Measurements from ENCODE around the gene FZR1.

The FZR1 gene

DNA sequence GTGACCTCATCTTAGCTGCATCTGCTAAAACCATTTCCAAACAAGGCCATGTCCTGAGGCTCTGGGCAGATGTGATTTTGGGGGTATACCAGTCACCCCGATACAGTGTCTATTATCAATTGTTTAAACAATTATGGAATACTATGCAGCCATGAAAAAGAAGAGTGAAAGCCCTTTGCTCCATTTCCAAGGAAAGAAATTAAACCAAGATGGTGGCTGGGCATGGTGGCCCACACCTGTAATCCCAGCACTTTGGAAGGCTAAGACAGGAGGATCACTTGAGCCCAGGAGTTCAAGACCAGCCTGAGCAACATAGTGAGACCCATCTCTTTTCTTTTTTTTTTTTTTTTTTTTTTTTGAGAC, 33.6 kb downstream of the FZR1 start:
- intact Hi-C loops (cut with DNase I): no loop called here
- no peak for DNase-seq

DNA sequence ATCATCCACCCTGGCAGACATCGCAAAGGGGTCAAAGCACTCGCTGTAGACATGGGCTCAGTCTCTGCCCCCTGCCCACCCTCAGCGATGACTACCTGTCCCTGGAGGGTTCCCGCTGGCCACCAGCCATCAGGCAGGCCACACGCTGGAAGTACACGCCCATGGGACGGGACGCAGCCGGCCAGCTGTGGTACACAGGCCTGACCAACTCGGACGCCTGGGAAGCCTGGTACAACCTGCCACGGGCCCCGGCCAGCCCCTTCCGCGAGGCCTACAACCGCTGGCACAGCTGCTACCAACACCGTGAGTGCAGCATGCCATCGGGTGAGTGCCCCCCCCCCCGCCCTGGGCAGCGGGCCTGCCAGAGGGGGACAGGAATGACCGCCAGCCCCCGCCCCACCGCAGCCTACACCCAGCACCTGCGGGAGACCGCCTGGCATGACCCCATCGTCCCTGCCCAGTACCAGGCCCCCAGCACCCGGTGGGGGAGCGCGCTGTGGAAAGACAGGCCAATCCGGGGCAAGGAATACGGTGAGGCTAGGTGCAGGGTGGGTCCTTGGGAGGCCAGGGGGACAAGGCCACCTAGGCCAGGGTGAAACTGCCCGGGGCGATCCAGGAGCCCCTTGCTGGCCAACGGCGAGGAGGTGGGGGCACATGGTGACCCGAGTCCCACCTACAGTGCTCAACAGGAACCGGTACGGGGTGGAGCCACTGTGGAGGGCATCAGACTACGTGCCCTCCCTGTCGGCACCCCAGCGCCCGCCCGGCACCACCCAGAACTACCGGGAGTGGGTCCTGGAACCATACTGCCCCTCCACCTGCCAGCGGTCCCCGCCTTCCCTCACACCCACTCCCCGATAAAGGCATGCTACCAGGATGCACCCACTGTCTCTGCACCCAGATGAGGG, 37.3 kb downstream of the FZR1 start:
- intact Hi-C loops (cut with DNase I): no loop called here
- peak in 8 of 10 donors; percentile 39 to 95 (median 71) for DNase-seq

DNA sequence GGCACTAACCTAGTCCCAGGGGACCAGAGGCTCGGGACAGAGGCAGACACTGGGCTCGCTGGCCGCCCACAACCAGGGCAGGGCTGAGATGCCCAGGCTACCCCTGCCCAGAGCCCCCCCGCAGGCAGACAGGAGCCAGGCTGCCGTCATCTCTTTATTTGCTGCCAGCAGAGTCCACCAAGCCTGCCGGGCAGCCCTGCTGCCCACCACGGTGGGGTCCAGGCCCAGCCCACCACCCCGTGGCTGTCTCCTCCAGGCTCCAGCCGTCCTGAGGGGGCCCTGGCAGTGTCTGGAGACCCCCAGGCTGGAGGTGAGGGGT, 37.9 kb downstream of the FZR1 start:
- intact Hi-C loops (cut with DNase I): no loop called here
- DNase-seq: peak in 1 of 10 donors; percentile 40

DNA sequence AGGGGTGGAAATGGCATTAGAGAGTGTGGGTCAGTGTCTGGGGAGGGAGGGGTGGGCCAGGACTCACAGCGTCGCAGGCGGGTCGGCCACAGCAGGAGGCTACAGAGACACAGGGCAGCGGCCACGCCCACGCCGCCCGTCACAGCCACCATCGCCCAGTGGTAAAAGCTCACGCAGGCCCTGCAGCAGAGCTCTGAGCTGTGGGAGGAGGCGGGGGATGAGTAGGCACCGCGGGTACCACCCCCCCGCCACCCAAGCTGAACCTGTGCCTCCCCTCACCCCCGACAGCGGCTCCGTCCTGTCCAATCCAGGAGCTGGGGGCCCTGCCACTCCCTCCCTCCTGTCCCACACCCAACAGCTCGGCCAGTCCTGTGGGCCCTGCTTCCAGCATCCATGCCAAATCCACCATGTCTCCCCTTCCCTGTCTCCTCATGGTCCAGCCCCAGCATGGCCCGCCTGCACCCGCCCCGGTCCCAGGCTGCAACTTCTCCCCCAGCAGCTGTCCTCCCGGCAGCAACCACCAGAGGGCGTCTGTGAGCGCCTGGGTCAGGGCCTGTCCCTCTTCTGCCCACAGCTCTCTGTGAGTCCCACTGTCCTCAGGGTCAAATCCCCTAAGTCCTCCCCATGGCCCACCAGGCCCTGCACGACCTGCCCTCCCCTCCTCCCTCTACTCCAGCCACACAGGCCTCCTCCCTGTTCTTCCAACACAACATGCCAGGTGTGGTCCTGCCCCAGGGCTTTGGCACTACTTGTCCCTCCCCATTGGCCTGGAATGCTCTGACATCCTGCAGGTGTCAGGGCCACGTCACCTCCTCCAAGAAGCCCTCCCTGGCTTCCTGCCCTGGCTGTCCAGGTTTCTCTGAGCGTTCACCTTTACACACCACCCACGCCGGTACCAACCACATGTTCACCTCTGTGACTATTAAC, 38.9 kb downstream of the FZR1 start:
- peak; percentile 73 to 98 (median 89) for DNase-seq
- intact Hi-C loops (cut with DNase I): loop anchor here (1.0 kb wide), 1 partner anchor 73 kb away; no protein-coding TSS in a partner anchor

DNA sequence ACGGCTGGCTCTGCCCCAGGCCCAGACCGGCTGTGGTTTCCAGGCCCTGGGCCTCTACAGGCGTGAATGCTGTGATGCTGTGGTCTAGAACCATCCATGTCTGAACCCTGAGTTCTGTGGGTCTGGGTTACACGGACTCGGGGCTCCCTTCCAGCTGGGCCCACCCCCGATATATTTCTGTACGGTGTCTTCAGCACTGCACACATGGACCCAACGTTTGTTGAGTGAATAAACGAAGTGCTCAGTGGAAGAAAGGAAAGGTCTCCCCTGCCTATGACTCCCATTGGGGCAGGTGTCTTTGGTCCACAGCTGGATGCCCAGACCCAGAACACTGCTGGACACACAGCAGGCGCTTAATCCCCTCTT, 39.5 kb downstream of the FZR1 start:
- intact Hi-C loops (cut with DNase I): loop anchor here (1.0 kb wide), 1 partner anchor 73 kb away; no protein-coding TSS in a partner anchor
- DNase-seq: no peak

DNA sequence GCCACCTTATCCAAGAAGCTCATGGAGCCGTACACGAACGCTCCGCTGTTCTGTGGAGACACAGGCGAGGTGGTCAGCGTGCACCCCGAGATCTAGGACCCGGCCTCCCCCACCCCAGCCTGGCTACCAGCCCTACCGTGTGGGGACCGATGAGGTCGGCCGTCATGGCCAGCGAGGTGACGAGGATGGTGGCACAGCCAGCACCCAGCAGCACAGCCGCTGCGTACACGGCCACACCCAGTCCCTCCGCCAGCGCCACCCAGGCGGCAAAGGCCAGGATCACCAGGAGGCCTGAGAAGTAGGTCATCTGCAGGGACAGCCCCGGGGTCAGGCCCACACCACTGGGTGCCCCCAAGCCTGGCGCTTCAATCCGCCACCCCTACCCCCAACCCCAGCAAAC, 40.0 kb downstream of the FZR1 start:
- intact Hi-C loops (cut with DNase I): no loop called here

DNA sequence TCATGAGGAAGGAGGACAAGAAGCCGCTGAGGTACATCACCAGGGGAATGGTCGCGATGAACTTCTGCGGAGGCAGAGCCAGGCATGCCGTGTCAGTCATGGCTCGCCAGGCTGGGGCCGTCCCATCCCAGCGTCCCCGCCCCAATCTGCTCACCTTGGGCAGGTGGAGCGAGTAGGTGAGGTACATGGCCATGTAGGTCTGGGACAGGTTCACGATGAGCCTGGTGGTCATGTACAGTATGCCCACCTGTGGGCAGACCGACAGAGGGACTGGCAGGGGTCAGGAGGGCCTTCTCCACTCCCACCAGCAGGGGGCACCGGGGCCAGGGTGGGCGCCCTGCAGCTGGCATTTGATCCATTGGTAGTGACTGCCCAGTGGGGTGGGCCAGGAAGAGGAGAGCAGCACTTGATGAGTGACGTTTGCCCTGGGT, 41.2 kb downstream of the FZR1 start:
- DNase-seq: peak in 1 of 10 donors; percentile 84
- intact Hi-C loops (cut with DNase I): no loop called here

More for the DNA sequence above, 40.0 kb downstream of the FZR1 start:
- peak in 1 of 10 donors; percentile 80 for DNase-seq

DNA sequence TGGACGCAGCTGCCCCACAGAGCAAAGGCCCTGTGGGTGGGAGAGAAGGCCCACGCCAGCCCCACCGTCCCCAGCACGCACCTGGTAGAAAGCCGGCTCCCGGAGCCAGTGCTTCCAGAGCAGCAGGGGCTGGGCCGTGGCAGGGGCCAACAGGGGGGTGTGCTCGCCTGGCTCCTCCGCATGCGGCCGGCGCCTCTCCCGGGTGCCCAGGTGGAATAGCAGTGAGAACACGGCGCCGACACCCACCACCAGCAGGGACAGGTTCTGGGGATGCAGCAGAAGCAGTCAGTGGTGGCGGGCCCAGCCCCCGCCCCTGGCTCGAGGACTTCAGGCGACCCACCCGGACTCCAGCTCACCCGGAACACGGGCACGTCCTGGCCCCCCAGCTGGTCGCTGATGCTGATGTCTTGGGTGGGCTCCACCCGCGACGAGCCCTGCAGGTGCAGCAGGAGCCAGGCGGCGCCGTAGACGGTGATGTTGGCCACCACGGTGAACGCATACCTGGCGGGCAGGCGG, 41.7 kb downstream of the FZR1 start:
- intact Hi-C loops (cut with DNase I): no loop called here
- peak in 1 of 10 donors; percentile 83 for DNase-seq

DNA sequence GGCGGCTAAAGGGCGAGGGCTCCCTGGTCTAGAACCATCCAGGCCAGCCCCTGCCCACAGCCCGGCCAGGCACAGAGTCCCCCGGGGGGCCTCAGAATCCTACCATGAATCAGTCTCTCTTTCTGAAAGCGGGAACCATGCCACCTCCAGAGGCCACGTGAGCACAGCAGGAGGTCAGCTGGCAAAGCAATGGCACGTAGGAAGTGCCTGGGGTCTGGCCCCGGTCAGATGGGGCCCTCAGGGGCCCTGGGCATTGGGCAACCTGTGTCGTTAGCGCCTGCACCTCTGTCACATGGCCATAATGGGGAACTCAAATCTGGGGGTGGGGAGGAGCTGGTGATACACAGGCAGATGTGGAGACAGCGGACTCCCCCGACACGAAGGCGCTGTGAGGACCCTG, 42.5 kb downstream of the FZR1 start:
- intact Hi-C loops (cut with DNase I): no loop called here
- peak in 3 of 10 donors; percentile 41 to 88 (median 82) for DNase-seq

DNA sequence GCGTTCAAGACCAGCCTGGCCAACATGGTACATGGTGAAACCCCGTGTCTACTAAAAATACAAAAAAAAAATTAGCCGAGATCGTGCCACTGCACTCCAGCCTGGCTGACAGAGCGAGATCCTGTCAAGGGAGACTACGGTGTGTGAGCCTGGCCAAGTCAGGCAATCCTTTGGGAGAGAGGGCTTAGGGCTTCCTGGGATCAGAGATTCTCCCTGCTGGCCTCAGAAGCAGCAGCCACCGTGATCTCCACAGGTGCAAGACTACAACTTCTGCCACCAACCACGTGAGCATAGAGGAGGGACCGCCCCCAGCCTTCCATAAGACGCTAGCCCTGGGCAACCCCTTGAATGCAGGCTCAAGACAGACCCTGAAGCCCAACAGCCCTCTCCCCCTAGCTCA, 43.7 kb downstream of the FZR1 start:
- intact Hi-C loops (cut with DNase I): loop anchor here (10.0 kb wide), 1 partner anchor 165 kb away; no protein-coding TSS in a partner anchor
- no peak for DNase-seq

DNA sequence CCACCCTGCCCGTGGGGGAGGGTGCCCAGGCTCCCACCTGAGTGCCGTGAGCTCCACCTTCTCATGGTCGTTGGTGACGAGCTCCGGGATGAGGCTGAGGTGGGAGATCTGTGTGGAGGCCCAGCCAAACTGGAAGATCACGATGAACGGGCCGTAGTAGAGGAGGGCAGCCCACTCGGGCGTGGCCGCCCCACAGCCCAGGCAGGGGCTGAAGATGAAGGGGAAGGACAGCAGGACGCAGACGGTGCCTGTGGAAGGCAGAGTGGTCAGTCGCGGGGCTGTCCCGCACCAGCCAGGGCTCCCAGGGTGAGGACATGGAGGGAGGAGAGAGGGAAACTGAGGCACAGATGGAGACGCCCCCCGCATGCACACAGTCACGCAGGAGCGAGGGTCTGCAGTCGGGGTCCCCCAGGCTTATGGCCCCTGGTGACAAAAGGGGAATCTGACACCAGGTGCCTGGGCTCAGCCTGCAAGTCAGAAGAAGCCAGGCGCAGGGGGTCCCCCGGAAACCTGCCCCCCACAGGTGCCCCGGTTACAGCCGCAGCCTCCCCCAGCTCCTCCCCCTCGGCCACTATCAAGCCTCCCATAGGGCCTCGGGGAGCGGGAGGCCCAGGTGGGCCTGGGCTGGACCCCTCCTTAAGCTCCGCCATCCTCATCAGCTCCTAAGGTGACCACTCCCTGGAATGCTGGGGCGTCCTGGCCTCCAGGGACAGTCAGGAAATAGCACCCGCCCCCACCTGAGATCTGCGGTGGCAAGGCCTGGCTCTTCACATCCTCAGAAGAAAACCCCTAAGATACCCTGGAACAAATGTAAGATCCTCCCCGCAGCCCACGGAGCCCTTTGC, 45.1 kb downstream of the FZR1 start:
- intact Hi-C loops (cut with DNase I): loop anchor here (10.0 kb wide), 1 partner anchor 164 kb away; no protein-coding TSS in a partner anchor
- peak in 2 of 10 donors; percentile 60 to 67 for DNase-seq

DNA sequence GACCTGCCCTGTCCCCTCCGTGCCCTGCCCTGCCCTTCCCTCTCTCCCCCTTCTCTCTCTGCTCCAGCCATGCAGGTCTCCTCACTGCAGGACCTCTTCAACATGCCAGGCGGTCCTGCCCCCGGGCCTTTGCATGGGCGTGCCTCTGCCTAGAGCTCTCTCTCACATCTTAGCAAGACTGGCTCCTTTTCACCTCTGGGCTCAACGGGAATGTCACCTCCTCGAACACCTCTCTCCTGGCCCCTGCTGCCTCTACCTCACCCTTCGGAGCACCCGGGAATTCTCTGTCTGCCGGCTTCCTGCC, 45.6 kb downstream of the FZR1 start:
- intact Hi-C loops (cut with DNase I): loop anchor here (10.0 kb wide), 1 partner anchor 163 kb away; no protein-coding TSS in a partner anchor
- no peak for DNase-seq

DNA sequence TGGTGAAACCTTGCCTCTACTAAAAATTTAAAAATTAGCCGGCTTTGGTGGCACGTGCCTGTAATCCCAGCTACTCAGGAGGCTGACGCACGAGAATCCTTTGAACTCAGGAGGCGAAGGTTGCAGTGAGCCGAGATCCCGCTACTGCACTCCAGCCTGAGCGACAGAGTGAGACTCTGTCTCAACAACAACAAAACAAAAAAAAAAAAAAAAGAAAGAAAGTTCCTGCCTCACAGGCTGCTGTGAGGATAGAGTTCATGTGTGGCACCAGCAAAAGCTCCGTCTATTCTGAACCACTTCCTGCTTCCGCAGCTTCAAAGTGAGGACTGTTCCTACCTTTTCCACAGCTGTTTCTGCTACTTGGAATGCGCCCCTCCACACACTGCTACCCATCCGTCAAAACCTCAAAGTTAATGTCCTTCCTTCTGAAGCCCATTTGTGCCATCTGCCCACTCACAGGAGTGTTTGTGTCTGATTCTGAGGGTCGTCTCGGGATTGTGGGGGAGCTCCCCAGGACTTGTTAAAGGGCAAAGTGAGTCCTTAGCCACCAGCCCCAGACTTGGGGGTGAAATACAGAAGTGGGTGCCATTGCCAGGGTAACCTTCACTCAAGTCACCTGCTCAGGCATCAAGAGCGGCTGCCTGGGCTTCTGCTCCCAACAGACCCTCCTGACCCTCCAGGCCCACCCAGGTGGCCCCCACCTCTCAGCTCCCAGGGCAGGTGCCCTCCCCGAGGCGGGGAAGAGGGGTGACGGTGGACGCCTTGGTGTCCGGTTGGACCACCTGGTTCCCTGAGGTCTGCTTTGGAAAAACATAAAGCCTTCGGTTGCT, 48.4 kb downstream of the FZR1 start:
- intact Hi-C loops (cut with DNase I): loop anchor here (10.0 kb wide), 1 partner anchor 160 kb away; no protein-coding TSS in a partner anchor
- no peak for DNase-seq

DNA sequence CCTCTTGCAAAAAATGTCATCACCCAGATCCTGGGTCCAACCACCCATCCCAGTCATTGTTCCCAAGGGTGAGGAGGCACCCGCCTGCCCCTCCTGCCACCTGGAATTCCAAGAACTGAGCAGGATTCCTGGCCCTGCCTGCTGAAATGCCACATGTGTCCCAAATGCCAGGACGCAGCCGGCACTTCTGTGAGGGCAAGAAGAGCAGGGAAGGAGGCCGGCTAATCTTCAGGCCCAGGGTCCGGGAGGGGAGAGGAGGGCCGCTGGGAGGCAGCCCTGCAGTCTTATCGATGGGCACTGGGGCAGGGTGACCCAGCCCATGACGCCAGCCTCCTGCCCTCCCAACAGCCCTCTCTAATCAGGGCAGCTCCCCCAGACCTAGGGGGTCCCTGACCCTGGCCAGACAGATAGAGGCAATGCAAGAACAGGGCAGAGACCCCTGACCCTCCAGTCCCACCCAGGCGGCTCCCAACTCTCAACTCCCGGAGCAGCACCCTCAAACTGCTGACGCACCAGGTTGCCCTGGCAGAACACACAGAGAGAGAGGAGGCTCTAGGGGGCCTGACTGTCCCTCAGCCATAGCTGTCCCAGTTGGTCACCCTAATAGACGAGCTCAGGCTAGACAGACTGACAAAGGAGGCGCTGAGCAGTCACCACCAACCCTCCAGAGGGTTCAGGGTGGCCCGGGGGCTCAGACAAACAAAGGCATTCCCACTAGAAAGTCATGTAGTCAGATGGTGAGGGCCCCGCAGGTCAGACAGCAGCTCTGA, 49.7 kb downstream of the FZR1 start:
- intact Hi-C loops (cut with DNase I): loop anchor here (10.0 kb wide), 1 partner anchor 159 kb away; no protein-coding TSS in a partner anchor
- peak in 1 of 10 donors; percentile 73 for DNase-seq

DNA sequence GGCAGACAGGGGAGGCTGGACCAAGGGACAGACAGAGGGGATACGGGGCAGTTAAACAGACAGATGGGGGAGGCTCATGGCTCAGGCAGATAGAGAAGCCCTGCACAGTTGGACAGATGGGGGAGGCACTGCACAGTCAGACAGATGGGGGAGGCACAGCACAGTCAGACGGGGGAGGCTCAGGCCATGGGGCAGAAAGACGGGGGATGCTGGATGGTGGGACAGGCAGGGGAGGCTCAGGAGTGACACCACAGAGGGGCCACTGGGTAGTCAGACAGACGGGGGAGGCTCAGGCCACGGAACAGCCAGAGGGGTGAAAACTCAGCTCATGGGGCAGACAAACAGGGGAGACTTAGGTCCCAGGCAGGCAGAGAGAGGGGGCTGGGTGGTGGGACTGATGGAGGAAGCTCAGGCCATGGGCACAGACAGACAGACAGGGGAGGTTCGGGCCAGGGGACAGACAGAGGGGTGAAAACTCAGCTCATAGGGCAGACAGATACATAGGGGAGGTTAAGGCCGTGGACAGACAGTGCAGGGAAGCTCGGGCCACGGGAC, 50.4 kb downstream of the FZR1 start:
- intact Hi-C loops (cut with DNase I): loop anchor here (10.0 kb wide), 1 partner anchor 158 kb away; no protein-coding TSS in a partner anchor
- DNase-seq: peak in 2 of 10 donors; percentile 68 to 74

DNA sequence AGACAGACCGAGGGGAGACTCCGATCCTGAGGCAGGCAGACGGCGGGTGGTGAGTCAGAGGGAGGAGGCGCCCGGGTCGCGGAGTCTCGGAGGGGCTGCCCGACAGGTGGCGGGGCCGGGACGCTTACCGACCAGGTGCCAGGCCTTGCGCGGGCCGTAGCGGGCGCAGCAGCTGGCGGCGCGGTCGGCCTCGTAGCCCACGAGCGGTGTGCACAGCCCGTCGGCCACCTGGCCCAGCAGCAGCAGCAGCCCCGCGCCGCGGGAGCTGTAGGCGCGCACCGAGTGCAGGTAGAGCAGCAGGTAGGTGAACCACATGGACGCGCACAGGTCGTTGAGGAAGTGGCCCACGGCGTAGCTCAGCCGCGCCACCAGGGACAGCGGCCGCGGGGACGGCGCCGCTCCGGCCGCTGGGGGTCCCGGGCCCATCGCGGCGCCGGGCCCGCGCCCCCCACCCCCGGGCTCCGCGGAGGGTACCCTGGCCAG, 50.9 kb downstream of the FZR1 start:
- peak in 3 of 10 donors; percentile 75 to 82 (median 81) for DNase-seq
- intact Hi-C loops (cut with DNase I): loop anchor here (1.0 to 10.0 kb wide), 2 partner anchors 15 to 158 kb away; partner anchors contain the start of gene HMG20B

DNA sequence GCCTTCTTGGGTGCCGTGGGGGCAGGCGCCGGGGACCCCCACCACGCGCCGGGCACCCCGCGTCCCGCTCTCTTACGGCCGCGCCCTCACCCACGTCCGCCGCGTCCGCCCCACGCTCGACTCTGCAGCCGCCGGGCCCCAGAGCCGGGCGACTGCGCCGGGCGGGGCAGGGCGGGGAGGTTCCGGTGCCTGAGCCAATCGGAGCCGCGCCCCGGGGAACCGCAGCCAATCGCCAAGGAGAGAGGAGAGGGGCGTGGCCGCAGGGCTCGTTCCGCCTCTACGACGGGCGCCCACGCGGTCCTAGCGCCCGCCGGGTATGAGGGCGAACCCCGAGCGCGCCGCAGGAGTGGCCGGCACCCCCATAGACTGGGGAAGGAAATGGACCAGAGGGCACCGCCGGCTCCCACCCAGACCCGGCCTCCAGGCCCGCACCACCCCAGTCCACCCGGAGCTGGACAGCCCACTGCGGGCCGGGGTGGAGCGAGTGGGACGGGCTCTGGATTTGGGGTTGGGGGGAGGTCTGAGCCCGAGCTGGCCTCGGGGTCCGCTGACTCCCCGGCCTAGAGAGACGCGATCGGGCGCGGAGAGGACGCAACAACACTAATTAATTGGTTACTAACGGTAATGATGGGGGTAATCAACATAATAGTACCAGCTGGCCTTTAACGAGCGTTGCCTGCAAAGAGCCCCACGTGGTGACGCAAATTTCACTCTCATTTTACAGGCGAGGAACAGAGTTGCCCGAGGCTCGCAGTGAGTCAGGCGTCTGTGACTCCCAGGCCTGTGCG, 51.5 kb downstream of the FZR1 start, which contains the start of gene MFSD12:
TSS of gene MFSD12 (minus strand) at position 126 of the 788 bp plus-strand sequence. CDS start 183 bp downstream, outside the sequence.
- DNase-seq: peak; percentile 90 to 99 (median 94)

More for the DNA sequence above, 51.5 kb downstream of the FZR1 start, which contains the start of gene MFSD12:
- intact Hi-C loops (cut with DNase I): loop anchor here (1.0 to 10.0 kb wide), 2 partner anchors 15 to 157 kb away; partner anchors contain the start of gene HMG20B
